ENCODE data around the gene CCDC13.

CCDC13 gene

DNA sequence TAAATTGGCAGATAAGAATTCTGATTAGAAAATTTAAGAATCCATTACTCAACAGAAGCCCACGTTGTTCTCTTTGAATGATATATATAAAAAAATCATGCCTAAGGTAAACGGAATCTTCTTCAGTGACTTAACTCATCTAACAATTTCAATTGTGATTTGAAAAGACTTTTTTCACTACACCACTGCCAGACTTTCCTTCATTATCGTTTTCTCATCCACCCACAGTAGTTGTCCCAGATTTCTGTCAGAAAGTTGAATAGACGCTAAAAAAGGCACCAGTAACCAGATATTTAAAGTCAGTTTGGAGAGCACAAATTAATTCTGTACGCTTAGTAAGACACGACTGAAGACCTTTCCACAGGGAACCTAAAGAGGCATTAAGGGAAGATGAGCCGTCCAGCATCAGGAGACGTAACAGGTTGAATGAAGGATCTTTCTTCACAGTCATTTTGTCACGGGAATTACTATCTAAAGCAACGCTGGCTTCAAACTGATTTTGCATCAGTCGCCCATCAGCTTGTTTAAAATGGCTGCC is 29.9 kb upstream of the CCDC13 start:
- no peak for ATAC-seq
- TF ChIP-seq, protein P1, sequence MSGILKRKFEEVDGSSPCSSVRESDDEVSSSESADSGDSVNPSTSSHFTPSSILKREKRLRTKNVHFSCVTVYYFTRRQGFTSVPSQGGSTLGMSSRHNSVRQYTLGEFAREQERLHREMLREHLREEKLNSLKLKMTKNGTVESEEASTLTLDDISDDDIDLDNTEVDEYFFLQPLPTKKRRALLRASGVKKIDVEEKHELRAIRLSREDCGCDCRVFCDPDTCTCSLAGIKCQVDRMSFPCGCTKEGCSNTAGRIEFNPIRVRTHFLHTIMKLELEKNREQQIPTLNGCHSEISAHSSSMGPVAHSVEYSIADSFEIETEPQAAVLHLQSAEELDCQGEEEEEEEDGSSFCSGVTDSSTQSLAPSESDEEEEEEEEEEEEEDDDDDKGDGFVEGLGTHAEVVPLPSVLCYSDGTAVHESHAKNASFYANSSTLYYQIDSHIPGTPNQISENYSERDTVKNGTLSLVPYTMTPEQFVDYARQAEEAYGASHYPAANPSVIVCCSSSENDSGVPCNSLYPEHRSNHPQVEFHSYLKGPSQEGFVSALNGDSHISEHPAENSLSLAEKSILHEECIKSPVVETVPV (CRISPR knock-in tag; IDR thresholded peaks at IDR 0.05) = no peak
- no peak for TF ChIP-seq ZNF70 (CRISPR knock-in tag; IDR thresholded peaks at IDR 0.05)

DNA sequence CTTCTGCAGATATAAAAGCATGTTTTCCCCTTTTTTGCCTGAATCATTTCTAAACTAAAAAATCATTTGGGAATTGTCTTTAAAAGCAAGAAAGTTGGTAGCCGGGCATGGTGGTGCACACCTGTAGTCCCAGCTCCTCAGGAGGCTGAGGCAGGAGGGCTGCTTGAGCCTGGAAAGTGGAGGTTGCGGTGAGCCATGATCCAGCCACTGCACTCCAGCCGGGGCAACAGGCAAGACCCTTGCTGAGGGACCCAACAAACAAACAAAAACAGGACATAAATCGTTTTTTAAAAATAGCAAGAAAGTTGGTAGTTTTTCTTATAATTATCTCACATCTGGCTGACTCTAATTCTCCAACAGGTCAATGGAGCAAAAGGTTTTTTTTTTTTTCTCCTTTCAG is 28.7 kb upstream of the CCDC13 start:
- TF ChIP-seq ZFP3 (CRISPR knock-in tag; IDR thresholded peaks at IDR 0.05) = no peak
- no peak for TF ChIP-seq TOX (CRISPR knock-in tag; IDR thresholded peaks at IDR 0.05; ENCODE audit: borderline replicate concordance)
- TF ChIP-seq ZNF70 (CRISPR knock-in tag; IDR thresholded peaks at IDR 0.05) = no peak
- TF ChIP-seq, protein P2, sequence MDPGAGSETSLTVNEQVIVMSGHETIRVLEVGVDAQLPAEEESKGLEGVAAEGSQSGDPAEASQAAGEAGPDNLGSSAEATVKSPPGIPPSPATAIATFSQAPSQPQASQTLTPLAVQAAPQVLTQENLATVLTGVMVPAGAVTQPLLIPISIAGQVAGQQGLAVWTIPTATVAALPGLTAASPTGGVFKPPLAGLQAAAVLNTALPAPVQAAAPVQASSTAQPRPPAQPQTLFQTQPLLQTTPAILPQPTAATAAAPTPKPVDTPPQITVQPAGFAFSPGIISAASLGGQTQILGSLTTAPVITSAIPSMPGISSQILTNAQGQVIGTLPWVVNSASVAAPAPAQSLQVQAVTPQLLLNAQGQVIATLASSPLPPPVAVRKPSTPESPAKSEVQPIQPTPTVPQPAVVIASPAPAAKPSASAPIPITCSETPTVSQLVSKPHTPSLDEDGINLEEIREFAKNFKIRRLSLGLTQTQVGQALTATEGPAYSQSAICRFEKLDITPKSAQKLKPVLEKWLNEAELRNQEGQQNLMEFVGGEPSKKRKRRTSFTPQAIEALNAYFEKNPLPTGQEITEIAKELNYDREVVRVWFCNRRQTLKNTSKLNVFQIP (CRISPR knock-in tag; IDR thresholded peaks at IDR 0.05; ENCODE audit: borderline replicate concordance, low read depth) = no peak
- TF ChIP-seq ISL1 (CRISPR knock-in tag; IDR thresholded peaks at IDR 0.05) = no peak
- TF ChIP-seq, protein P3, sequence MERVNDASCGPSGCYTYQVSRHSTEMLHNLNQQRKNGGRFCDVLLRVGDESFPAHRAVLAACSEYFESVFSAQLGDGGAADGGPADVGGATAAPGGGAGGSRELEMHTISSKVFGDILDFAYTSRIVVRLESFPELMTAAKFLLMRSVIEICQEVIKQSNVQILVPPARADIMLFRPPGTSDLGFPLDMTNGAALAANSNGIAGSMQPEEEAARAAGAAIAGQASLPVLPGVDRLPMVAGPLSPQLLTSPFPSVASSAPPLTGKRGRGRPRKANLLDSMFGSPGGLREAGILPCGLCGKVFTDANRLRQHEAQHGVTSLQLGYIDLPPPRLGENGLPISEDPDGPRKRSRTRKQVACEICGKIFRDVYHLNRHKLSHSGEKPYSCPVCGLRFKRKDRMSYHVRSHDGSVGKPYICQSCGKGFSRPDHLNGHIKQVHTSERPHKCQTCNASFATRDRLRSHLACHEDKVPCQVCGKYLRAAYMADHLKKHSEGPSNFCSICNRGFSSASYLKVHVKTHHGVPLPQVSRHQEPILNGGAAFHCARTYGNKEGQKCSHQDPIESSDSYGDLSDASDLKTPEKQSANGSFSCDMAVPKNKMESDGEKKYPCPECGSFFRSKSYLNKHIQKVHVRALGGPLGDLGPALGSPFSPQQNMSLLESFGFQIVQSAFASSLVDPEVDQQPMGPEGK (CRISPR knock-in tag; IDR thresholded peaks at IDR 0.05; ENCODE audit: borderline replicate concordance) = no peak
- no peak for TF ChIP-seq RARB (CRISPR knock-in tag; IDR thresholded peaks at IDR 0.05)
- no peak for TF ChIP-seq ESRRG (CRISPR knock-in tag; IDR thresholded peaks at IDR 0.05)
- TF ChIP-seq ZNF565 (CRISPR knock-in tag; conservative IDR thresholded peaks at IDR 0.05; ENCODE audit: low read depth) = no peak
- no peak for TF ChIP-seq ZFP30 (CRISPR knock-in tag; IDR thresholded peaks at IDR 0.05)
- ATAC-seq = no peak

DNA sequence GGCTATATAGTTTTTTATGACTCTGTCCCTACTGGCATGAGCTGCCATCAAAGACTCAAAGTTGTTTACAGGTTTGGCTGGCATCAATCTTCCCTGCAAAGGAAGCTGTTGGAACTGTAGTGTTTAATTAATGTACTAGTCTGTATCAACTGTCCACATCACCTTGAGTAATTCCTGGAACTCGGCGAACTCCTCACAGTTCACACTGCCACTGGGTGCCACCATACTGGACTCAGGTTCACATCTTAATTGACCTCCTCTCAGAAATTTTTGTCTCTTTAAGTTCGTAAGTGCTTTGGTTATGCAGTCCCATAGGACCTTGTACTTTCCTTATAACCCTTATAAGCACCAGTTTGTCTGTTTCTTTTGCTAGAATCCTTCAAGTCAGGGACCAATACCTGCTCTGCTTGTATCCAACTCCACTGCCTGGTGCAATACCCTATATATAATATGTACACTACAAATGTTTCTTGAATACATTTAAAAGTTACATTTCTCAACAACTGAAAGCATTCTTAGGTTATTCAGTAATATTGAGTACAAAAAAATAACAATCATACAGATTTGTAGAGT is 28.1 kb upstream of the CCDC13 start:
- ATAC-seq = no peak
- TF ChIP-seq, protein P3 (CRISPR knock-in tag; IDR thresholded peaks at IDR 0.05; ENCODE audit: borderline replicate concordance) = no peak
- TF ChIP-seq ESRRG (CRISPR knock-in tag; IDR thresholded peaks at IDR 0.05) (no peak), ZNF8 (CRISPR knock-in tag; IDR thresholded peaks at IDR 0.05) (no peak), ISL1 (CRISPR knock-in tag; IDR thresholded peaks at IDR 0.05) (no peak), TCF4 (CRISPR knock-in tag; IDR thresholded peaks at IDR 0.05; ENCODE audit: borderline replicate concordance) (no peak), TOX (CRISPR knock-in tag; IDR thresholded peaks at IDR 0.05; ENCODE audit: borderline replicate concordance) (no peak), ZNF565 (CRISPR knock-in tag; conservative IDR thresholded peaks at IDR 0.05; ENCODE audit: low read depth) (no peak), CSDC2 (CRISPR knock-in tag; IDR thresholded peaks at IDR 0.05) (no peak), BACH2 (CRISPR knock-in tag; IDR thresholded peaks at IDR 0.05; ENCODE audit: borderline replicate concordance) (no peak), OSR1 (CRISPR knock-in tag; IDR thresholded peaks at IDR 0.05) (no peak), ZC3H10 (CRISPR knock-in tag; IDR thresholded peaks at IDR 0.05) (no peak), ZFP30 (CRISPR knock-in tag; IDR thresholded peaks at IDR 0.05) (no peak), ARNTL (CRISPR knock-in tag; IDR thresholded peaks at IDR 0.05; ENCODE audit: borderline replicate concordance, low read depth) (no peak), ZNF70 (CRISPR knock-in tag; IDR thresholded peaks at IDR 0.05) (no peak), SNAI2 (CRISPR knock-in tag; IDR thresholded peaks at IDR 0.05) (no peak)
- TF ChIP-seq, protein P4, sequence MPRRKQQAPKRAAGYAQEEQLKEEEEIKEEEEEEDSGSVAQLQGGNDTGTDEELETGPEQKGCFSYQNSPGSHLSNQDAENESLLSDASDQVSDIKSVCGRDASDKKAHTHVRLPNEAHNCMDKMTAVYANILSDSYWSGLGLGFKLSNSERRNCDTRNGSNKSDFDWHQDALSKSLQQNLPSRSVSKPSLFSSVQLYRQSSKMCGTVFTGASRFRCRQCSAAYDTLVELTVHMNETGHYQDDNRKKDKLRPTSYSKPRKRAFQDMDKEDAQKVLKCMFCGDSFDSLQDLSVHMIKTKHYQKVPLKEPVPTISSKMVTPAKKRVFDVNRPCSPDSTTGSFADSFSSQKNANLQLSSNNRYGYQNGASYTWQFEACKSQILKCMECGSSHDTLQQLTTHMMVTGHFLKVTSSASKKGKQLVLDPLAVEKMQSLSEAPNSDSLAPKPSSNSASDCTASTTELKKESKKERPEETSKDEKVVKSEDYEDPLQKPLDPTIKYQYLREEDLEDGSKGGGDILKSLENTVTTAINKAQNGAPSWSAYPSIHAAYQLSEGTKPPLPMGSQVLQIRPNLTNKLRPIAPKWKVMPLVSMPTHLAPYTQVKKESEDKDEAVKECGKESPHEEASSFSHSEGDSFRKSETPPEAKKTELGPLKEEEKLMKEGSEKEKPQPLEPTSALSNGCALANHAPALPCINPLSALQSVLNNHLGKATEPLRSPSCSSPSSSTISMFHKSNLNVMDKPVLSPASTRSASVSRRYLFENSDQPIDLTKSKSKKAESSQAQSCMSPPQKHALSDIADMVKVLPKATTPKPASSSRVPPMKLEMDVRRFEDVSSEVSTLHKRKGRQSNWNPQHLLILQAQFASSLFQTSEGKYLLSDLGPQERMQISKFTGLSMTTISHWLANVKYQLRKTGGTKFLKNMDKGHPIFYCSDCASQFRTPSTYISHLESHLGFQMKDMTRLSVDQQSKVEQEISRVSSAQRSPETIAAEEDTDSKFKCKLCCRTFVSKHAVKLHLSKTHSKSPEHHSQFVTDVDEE (CRISPR knock-in tag; IDR thresholded peaks at IDR 0.05) = no peak
- TF ChIP-seq, protein P5, sequence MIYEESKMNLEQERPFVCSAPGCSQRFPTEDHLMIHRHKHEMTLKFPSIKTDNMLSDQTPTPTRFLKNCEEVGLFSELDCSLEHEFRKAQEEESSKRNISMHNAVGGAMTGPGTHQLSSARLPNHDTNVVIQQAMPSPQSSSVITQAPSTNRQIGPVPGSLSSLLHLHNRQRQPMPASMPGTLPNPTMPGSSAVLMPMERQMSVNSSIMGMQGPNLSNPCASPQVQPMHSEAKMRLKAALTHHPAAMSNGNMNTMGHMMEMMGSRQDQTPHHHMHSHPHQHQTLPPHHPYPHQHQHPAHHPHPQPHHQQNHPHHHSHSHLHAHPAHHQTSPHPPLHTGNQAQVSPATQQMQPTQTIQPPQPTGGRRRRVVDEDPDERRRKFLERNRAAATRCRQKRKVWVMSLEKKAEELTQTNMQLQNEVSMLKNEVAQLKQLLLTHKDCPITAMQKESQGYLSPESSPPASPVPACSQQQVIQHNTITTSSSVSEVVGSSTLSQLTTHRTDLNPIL (CRISPR knock-in tag; IDR thresholded peaks at IDR 0.05; ENCODE audit: low read depth) = no peak
- TF ChIP-seq, protein P1 (CRISPR knock-in tag; IDR thresholded peaks at IDR 0.05) = no peak
